H1 (cell line): ENCODE measurements around the gene CLEC12A. TPM values are rescaled to one million over a fixed set of nuclear protein-coding genes. Genes with fewer than 3 reads are reported as not detected.
"Not testable (repeated sequence)": the region's sequence is repeated elsewhere in the genome, so short reads cannot be mapped to it uniquely, and the experiment has no call there.

ENCODE experiments used
- CTCF ChIA-PET: fragments of 300-600 bp; sonication (Branson Sonifier 250); formaldehyde crosslinking; loops from one replicate; lab custom pipeline; 2021; ENCODE audit not compliant: partially characterized antibody; lab: Charles Lee
- POLR2A ChIA-PET: fragments of 300-600 bp; sonication (Branson Sonifier 250); formaldehyde crosslinking; loops from one replicate; lab custom pipeline; 2021; ENCODE audit warnings: inconsistent platforms; ENCODE audit not compliant: partially characterized antibody; lab: Charles Lee
- DNase-seq, 2 experiments: peaks; one replicate each; pipeline versions ENCODE4 v3.0.0 to v3.0.0-alpha.2; 2010 to 2022; ENCODE audit warnings: low spot score in 2 of 2, low read depth in 1 of 2, mixed read lengths in 1 of 2
- FAIRE-seq: peaks from 2 replicates; lab custom pipeline; 2011; peaks lifted over from hg19 to GRCh38; lab: Jason Lieb, UNC
- H2AFZ ChIP-seq: 2 replicates; pipeline ENCODE4 v1.8.1; 2012; ENCODE audit warnings: low read length, inconsistent platforms
- H2AK5ac ChIP-seq: 2 replicates; pipeline ENCODE4 v1.6.1; 2013; ENCODE audit warnings: low read depth, low read length
- H2BK120ac ChIP-seq: replicated peaks from 2 replicates; pipeline ENCODE3; 2013; ENCODE audit warnings: low read depth, low read length, inconsistent platforms
- H2BK12ac ChIP-seq: 2 replicates; pipeline ENCODE4 v1.6.1; 2013; ENCODE audit warnings: low read depth, low read length
- H2BK15ac ChIP-seq: 2 replicates; pipeline ENCODE4 v1.6.1; 2013; ENCODE audit warnings: low read length
- H2BK20ac ChIP-seq: 2 replicates; pipeline ENCODE4 v1.6.1; 2013; ENCODE audit warnings: low read length
- H2BK5ac ChIP-seq: 2 replicates; pipeline ENCODE4 v1.6.1; 2013; ENCODE audit warnings: low read depth, low read length
- H3K14ac ChIP-seq: 2 replicates; pipeline ENCODE4 v1.6.1; 2013; ENCODE audit warnings: inconsistent platforms; ENCODE audit not compliant: insufficient read length
- H3K18ac ChIP-seq: 2 replicates; pipeline ENCODE4 v1.6.1; 2013; ENCODE audit warnings: low read length; ENCODE audit errors: extremely low read depth
- H3K23ac ChIP-seq: 2 replicates; pipeline ENCODE4 v1.6.1; 2013; ENCODE audit warnings: inconsistent platforms; ENCODE audit not compliant: insufficient read length
- H3K23me2 ChIP-seq: 2 replicates; pipeline ENCODE4 v1.6.1; 2013; ENCODE audit warnings: low read depth, low read length
- H3K27ac ChIP-seq: 2 replicates; pipeline ENCODE4 v1.6.1; 2011; ENCODE audit warnings: low read depth, low read length, inconsistent platforms
- H3K27me3 ChIP-seq, 4 experiments: replicated peaks in 1 of 4; 1 replicate in 1 of 4; 2 replicates in 3 of 4; pipeline versions ENCODE4 v1.6.1 to v1.8.1; 2011 to 2013; ENCODE audit warnings: low read length in 3 of 4, mild to moderate bottlenecking in 3 of 4, inconsistent platforms in 2 of 4, mixed read lengths in 2 of 4, moderate library complexity in 1 of 4; ENCODE audit not compliant: control insufficient read depth in 3 of 4, insufficient read depth in 3 of 4; ENCODE audit errors: extremely low read depth in 1 of 4
- H3K36me3 ChIP-seq, 4 experiments: 2 replicates each; pipeline versions ENCODE4 v1.6.1 to v1.8.1; 2011 to 2013; ENCODE audit warnings: mild to moderate bottlenecking in 4 of 4, low read length in 3 of 4, moderate library complexity in 2 of 4, control low read depth in 1 of 4, inconsistent platforms in 1 of 4; ENCODE audit not compliant: insufficient read depth in 4 of 4, control insufficient read depth in 2 of 4
- H3K4ac ChIP-seq: replicated peaks from 2 replicates; pipeline ENCODE3; 2013; ENCODE audit warnings: low read length, low read depth, mixed read lengths, inconsistent platforms; ENCODE audit not compliant: insufficient read length
- H3K4me1 ChIP-seq, 4 experiments: replicated peaks in 1 of 4; 1 replicate in 1 of 4; 2 replicates in 3 of 4; pipeline versions ENCODE4 v1.6.1 to v1.8.1; 2011 to 2013; ENCODE audit warnings: low read length in 3 of 4, inconsistent platforms in 2 of 4, mixed read lengths in 1 of 4; ENCODE audit not compliant: insufficient read depth in 4 of 4, control insufficient read depth in 3 of 4
- H3K4me2 ChIP-seq, 2 experiments: 2 replicates each; pipeline versions ENCODE4 v1.6.1 to v1.8.1; 2011 to 2013; ENCODE audit warnings: low read depth in 2 of 2, low read length in 2 of 2, control low read depth in 1 of 2, inconsistent platforms in 1 of 2, mild to moderate bottlenecking in 1 of 2; ENCODE audit not compliant: insufficient read depth in 1 of 2
- H3K4me3 ChIP-seq, 4 experiments: fragments of 200-600, 300-600 bp in 1 of 4; sonication (generic), shearing (Covaris generic), sonication (Bioruptor Twin) in 1 of 4; 2 replicates each; pipeline versions ENCODE4 v1.5.1 to v1.8.1; 2011 to 2016; ENCODE audit warnings: low read length in 4 of 4, low read depth in 3 of 4, control low read depth in 2 of 4, inconsistent platforms in 2 of 4, mild to moderate bottlenecking in 2 of 4, mixed read lengths in 1 of 4, moderate library complexity in 1 of 4; ENCODE audit not compliant: insufficient read depth in 2 of 4; ENCODE audit errors: extremely low read depth in 1 of 4
- H3K56ac ChIP-seq: replicated peaks from 2 replicates; pipeline ENCODE3; 2013; ENCODE audit warnings: low read depth, mild to moderate bottlenecking, mixed read lengths, low read length, inconsistent platforms; ENCODE audit not compliant: insufficient read length
- H3K79me1 ChIP-seq: 2 replicates; pipeline ENCODE4 v1.6.1; 2013; ENCODE audit warnings: low read depth, low read length, control low read depth
- H3K79me2 ChIP-seq, 2 experiments: 2 replicates each; pipeline versions ENCODE4 v1.6.1 to v1.8.1; 2012 to 2013; ENCODE audit warnings: low read length in 2 of 2, mild to moderate bottlenecking in 2 of 2, inconsistent platforms in 1 of 2; ENCODE audit not compliant: insufficient read depth in 2 of 2, control insufficient read depth in 1 of 2
- H3K9ac ChIP-seq, 4 experiments: replicated peaks in 1 of 4; 1 replicate in 1 of 4; 2 replicates in 3 of 4; pipeline versions ENCODE4 v1.6.1 to v1.8.1; 2011 to 2013; ENCODE audit warnings: low read depth in 3 of 4, low read length in 3 of 4, control low read depth in 2 of 4, mild to moderate bottlenecking in 2 of 4, moderate library complexity in 2 of 4, inconsistent platforms in 1 of 4; ENCODE audit errors: extremely low read depth in 1 of 4
- H3K9me3 ChIP-seq, 2 experiments: 2 replicates each; pipeline versions ENCODE4 v1.6.1 to v1.8.1; 2012 to 2013; ENCODE audit warnings: mild to moderate bottlenecking in 2 of 2, moderate library complexity in 2 of 2, control low read depth in 1 of 2, inconsistent platforms in 1 of 2, low read depth in 1 of 2, low read length in 1 of 2, mixed read lengths in 1 of 2; ENCODE audit not compliant: insufficient read depth in 2 of 2
- H4K20me1 ChIP-seq, 2 experiments: replicated peaks in 1 of 2; 2 replicates each; pipeline versions ENCODE3 to v1.8.1; 2011 to 2013; ENCODE audit warnings: inconsistent platforms in 2 of 2, low read length in 2 of 2, mild to moderate bottlenecking in 1 of 2; ENCODE audit not compliant: insufficient read depth in 2 of 2, control insufficient read depth in 1 of 2
- H4K5ac ChIP-seq: 2 replicates; pipeline ENCODE4 v1.6.1; 2013; ENCODE audit warnings: low read length, low read depth, mixed read lengths, inconsistent platforms; ENCODE audit not compliant: insufficient read length
- H4K8ac ChIP-seq: 2 replicates; pipeline ENCODE4 v1.8.0; 2013; ENCODE audit warnings: mild to moderate bottlenecking, moderate library complexity, low read length, inconsistent platforms; ENCODE audit not compliant: insufficient read depth; ENCODE audit errors: extremely low read depth
- H4K91ac ChIP-seq: replicated peaks from 2 replicates; pipeline ENCODE3; 2013; ENCODE audit warnings: low read length, mixed read lengths, inconsistent platforms; ENCODE audit not compliant: insufficient read length
- WGBS, 2 experiments: shearing (Covaris generic) in 1 of 2; methylation state at CpG; one replicate each; pipeline versions ENCODE4 v1.1.6 to v1.1.7; 2013 to 2015; ENCODE audit warnings: low lambda C conversion rate in 2 of 2, mixed read lengths in 2 of 2, inconsistent platforms in 1 of 2, low coverage in 1 of 2, missing lambda C conversion rate in 1 of 2; ENCODE audit not compliant: insufficient replicate concordance in 2 of 2, insufficient coverage in 1 of 2, insufficient read length in 1 of 2; ENCODE audit errors: extremely low coverage in 1 of 2, missing lambda C conversion rate in 1 of 2; 5-methylcytosine and 5-hydroxymethylcytosine counted together
- polyA plus RNA-seq, 7 experiments: library from polyadenylated mRNA; depleted of rRNA in 3 of 7; stranded (reverse) in 5 of 7; unstranded in 2 of 7; fragments of >200 nt in 5 of 7; fragments of 200-250 nt in 2 of 7; gene quantifications; 1 replicate in 5 of 7; 2 replicates in 1 of 7; 4 replicates in 1 of 7; pipeline versions ENCODE4 v1.2.1 to v1.2.3, GENCODE V29; 2011 to 2013; ENCODE audit warnings: missing spikeins in 2 of 7, mixed read lengths in 2 of 7
- total RNA-seq: library from RNA; stranded (reverse); fragmentation: NEBNext Ultra II Directional; extraction: Animal tissue kit (Norgen Biotek cat#: 25700); gene quantifications from 2 replicates; pipeline ENCODE4 v1.2.1, GENCODE V29; 2021

Gene CLEC12A
- total and polyA plus RNA-seq, 2 of the 8 experiments (the other 6 are each of a cell fraction or from before 2014, with no cell fraction given): not detected

GRCh38 chr12:9974731-9975130 lies 3.5 kb downstream of the CLEC12A start:
- H3K27me3 ChIP-seq, CTCF ChIA-PET, H2BK15ac ChIP-seq, H4K8ac ChIP-seq, H3K4me2 ChIP-seq, H2AFZ ChIP-seq, H3K79me2 ChIP-seq, H3K4ac ChIP-seq, H3K4me1 ChIP-seq, H3K27ac ChIP-seq, H2BK5ac ChIP-seq, H3K23ac ChIP-seq, H2BK12ac ChIP-seq, H3K23me2 ChIP-seq, H4K5ac ChIP-seq, H3K14ac ChIP-seq, H2BK20ac ChIP-seq, H3K79me1 ChIP-seq, H3K56ac ChIP-seq, POLR2A ChIA-PET, H4K91ac ChIP-seq, FAIRE-seq, H2BK120ac ChIP-seq, H3K18ac ChIP-seq, H3K9ac ChIP-seq, H3K36me3 ChIP-seq, H3K4me3 ChIP-seq, DNase-seq, H2AK5ac ChIP-seq, H3K9me3 ChIP-seq, H4K20me1 ChIP-seq: not testable (repeated sequence)
- 83% methylated on average over 2 of the region's 2 CpGs; no CpG with 5 or more reads in 1 of the 2 experiments for WGBS, 2 experiments
